HEK293T (cell line): ENCODE measurements around the gene RABL2B.

ENCODE experiments used
- CTCF ChIA-PET: fragments of 350-600 bp; formaldehyde crosslinking; extraction: SDS; loops from one replicate; lab custom pipeline; 2021; ENCODE audit warnings: antibody characterized with exemption, inconsistent platforms; lab: Yijun Ruan, JAX
- POLR2A ChIA-PET: fragments of 350-600 bp; formaldehyde crosslinking; extraction: SDS; loops from one replicate; lab custom pipeline; 2020; ENCODE audit warnings: antibody characterized with exemption, inconsistent platforms; lab: Yijun Ruan, JAX
- DNase-seq: peaks from one replicate; pipeline ENCODE4 v3.0.0; 2012; ENCODE audit warnings: mixed read lengths; ENCODE audit errors: extremely low spot score
- ARNT ChIP-seq: fragments of 450-650 bp; IDR thresholded peaks from 2 replicates; pipeline ENCODE4 v1.6.1; 2017; ENCODE audit warnings: mild to moderate bottlenecking
- BHLHE40 ChIP-seq: fragments of 450-650 bp; IDR thresholded peaks from 2 replicates; pipeline ENCODE4 v1.6.1; 2016; ENCODE audit warnings: mild to moderate bottlenecking, moderate library complexity, borderline replicate concordance
- CTBP1 ChIP-seq: fragments of 450-650 bp; IDR thresholded peaks from 2 replicates; pipeline ENCODE4 v1.6.1; 2016; ENCODE audit warnings: borderline replicate concordance
- ELF4 ChIP-seq: fragments of 450-650 bp; IDR thresholded peaks from 2 replicates; pipeline ENCODE4 v1.6.1; 2017; ENCODE audit warnings: antibody characterized with exemption
- FOXA1 ChIP-seq: fragments of 450-650 bp; IDR thresholded peaks from 2 replicates; pipeline ENCODE4 v1.6.1; 2016; ENCODE audit warnings: mild to moderate bottlenecking
- FOXK2 ChIP-seq: fragments of 450-650 bp; IDR thresholded peaks from 2 replicates; pipeline ENCODE4 v1.6.1; 2016; ENCODE audit warnings: mild to moderate bottlenecking
- FOXM1 ChIP-seq: fragments of 450-650 bp; IDR thresholded peaks from 2 replicates; pipeline ENCODE4 v1.6.1; 2017; ENCODE audit warnings: mild to moderate bottlenecking, borderline replicate concordance
- HDGF ChIP-seq: fragments of 450-650 bp; IDR thresholded peaks from 2 replicates; pipeline ENCODE4 v1.6.1; 2017; ENCODE audit warnings: antibody characterized with exemption, borderline replicate concordance
- L3MBTL2 ChIP-seq: fragments of 450-650 bp; conservative IDR thresholded peaks from 2 replicates; pipeline ENCODE4 v1.6.1; 2016; ENCODE audit warnings: mild to moderate bottlenecking
- LEF1 ChIP-seq: fragments of 450-650 bp; IDR thresholded peaks from 2 replicates; pipeline ENCODE4 v1.6.1; 2017; ENCODE audit warnings: mild to moderate bottlenecking, borderline replicate concordance
- NFRKB ChIP-seq: fragments of 450-650 bp; IDR thresholded peaks from 2 replicates; pipeline ENCODE4 v1.6.1; 2016; ENCODE audit warnings: mild to moderate bottlenecking, moderate library complexity
- SP1 ChIP-seq: fragments of 450-650 bp; IDR thresholded peaks from 2 replicates; pipeline ENCODE4 v1.6.1; 2017
- SUZ12 ChIP-seq: fragments of 450-650 bp; IDR thresholded peaks from 2 replicates; pipeline ENCODE4 v1.6.1; 2016; ENCODE audit warnings: mild to moderate bottlenecking
- TARDBP ChIP-seq: fragments of 450-650 bp; IDR thresholded peaks from 2 replicates; pipeline ENCODE4 v1.6.1; 2016
- ZNF384 ChIP-seq: fragments of 450-650 bp; IDR thresholded peaks from 2 replicates; pipeline ENCODE4 v1.6.1; 2016
- TF ChIP-seq, protein P1 (sequence below): fragments of 450-650 bp; IDR thresholded peaks from 2 replicates; pipeline ENCODE4 v1.6.1; 2016

The RABL2B gene

DNA sequence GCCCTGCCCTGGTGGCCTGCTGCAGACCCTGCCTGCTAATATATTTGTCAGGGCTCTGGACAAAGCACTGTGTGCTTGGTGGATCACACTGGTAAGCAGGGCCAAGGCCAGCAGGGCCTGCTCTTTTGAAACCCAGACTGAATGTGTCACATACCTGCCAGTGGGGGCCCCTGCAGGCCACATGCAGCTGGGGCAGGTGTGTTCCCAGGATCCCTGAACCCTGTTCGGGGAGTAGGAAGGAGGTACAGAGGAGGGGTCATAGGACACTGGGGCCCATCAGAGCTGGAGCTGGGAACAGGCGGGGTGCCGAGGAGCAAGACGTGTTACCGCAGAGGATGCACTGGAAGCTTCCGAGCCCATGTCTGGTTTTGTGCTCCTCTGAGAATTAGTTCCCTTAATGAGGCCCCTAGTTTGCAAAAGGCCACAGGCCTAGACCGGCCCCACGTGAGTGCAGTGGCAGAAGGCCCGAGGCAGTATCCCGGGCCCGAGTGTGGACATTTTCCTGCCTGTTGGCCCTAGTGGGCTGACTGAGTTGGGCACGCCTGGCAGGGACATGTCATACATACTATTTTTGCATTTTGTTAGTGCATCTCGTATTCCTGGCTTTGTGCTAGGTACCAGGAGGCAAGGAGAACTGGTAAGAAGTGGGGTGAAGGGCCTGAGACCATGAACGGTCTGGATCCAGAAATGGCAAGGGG, 56.6 kb downstream of the RABL2B start:
- POLR2A ChIA-PET: no interaction called here

DNA sequence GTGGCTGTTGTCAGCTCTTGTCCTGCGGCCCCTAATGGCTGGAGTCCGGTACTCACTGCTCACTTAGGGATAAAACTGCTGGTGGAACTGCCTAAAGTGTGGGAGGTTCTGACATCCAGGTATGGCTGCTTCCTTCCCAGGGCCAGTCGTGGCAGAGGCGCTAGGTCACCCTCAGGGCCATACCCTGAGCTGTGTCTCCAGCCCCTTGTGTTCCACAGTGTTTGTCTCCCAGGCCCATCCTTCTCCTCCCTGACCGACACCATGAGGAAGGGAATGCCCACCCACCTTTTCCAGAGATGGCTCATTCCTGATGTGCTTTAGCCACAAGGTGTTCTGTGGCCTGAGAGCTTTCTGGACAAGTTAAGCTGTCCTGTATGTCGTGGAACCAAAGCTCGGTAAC, 57.8 kb downstream of the RABL2B start:
- CTCF ChIA-PET: interaction anchor here (0.9 kb wide), 1 partner anchor 33 kb away, joined by 3 read pairs; no protein-coding TSS in a partner anchor
- TF ChIP-seq LEF1 (no peak), CTBP1 (no peak), ZNF384 (no peak), BHLHE40 (no peak), ELF4 (no peak), SP1 (no peak), FOXK2 (no peak), L3MBTL2 (no peak), TARDBP (no peak), ARNT (no peak), NFRKB (no peak), FOXA1 (no peak), FOXM1 (no peak), SUZ12 (no peak), HDGF (no peak)
- TF ChIP-seq, protein P1, sequence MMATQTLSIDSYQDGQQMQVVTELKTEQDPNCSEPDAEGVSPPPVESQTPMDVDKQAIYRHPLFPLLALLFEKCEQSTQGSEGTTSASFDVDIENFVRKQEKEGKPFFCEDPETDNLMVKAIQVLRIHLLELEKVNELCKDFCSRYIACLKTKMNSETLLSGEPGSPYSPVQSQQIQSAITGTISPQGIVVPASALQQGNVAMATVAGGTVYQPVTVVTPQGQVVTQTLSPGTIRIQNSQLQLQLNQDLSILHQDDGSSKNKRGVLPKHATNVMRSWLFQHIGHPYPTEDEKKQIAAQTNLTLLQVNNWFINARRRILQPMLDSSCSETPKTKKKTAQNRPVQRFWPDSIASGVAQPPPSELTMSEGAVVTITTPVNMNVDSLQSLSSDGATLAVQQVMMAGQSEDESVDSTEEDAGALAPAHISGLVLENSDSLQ: no peak
- no peak for DNase-seq
- POLR2A ChIA-PET: no interaction called here

More for the DNA sequence above, 56.6 kb downstream of the RABL2B start:
- CTCF ChIA-PET: no interaction called here
- no peak for DNase-seq
- TF ChIP-seq HDGF (no peak), CTBP1 (no peak), TARDBP (no peak), FOXK2 (no peak), BHLHE40 (no peak), FOXA1 (no peak), ARNT (no peak), LEF1 (no peak), SP1 (no peak), FOXM1 (no peak), ZNF384 (no peak), NFRKB (no peak), L3MBTL2 (no peak), SUZ12 (no peak), ELF4 (no peak)
- TF ChIP-seq, protein P1: no peak

DNA sequence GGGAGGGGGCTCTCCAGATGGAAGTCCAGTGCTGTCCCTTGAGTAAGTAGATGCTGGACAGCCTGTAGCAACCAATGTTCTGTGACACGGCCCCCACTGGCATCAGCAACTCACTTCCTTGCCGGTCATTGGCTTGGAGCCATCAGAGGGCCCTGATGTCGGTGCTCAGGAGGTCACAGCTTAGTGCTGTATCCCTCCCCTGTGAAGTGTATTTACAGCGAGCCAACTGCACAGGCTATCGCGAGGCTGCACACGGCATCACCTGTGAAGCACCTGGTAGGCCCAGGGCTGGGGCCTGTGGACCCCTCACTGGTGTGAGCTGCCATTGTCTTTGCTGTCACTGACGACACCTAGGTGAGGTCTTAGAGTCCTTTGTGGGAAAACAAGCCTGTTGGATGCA, 58.8 kb downstream of the RABL2B start:
- DNase-seq: no peak
- ChIA-PET CTCF (interaction anchor here (0.9 kb wide), 1 partner anchor 32 kb away, joined by 3 read pairs; no protein-coding TSS in a partner anchor), POLR2A (no interaction called here)

DNA sequence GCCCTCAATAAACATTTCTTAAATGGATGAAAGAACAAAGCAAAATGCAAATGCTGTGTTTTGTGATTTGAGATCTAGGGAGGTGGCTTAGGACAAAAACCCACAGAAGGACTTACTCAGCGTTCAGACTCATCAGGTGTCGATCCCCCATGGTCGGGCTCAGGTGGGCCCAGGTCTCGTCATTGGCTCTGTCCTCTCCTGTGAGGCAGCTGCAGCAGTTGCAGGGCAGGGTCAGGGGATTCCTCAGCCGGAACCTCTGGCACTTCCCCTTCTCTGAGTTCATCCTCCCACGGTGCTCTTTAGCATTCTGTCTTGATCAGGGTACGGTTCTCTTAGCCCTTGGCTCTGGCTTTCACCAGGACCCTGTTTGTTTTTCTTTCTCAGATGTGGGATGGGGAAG, 59.4 kb downstream of the RABL2B start:
- no peak for DNase-seq
- ChIA-PET POLR2A (no interaction called here), CTCF (no interaction called here)
- TF ChIP-seq FOXK2: no peak
- no peak for TF ChIP-seq HDGF
- no peak for TF ChIP-seq ZNF384
- no peak for TF ChIP-seq ELF4
- TF ChIP-seq BHLHE40: no peak
- no peak for TF ChIP-seq TARDBP
- TF ChIP-seq FOXA1: no peak
- TF ChIP-seq, protein P1: no peak
- no peak for TF ChIP-seq SP1
- TF ChIP-seq LEF1: no peak
- no peak for TF ChIP-seq CTBP1
- no peak for TF ChIP-seq L3MBTL2

More for the DNA sequence above, 58.8 kb downstream of the RABL2B start:
- TF ChIP-seq LEF1 (no peak), TARDBP (no peak), ZNF384 (no peak), ARNT (no peak), SP1 (no peak), NFRKB (no peak), CTBP1 (no peak), HDGF (no peak), BHLHE40 (no peak), FOXA1 (no peak), FOXK2 (no peak), SUZ12 (no peak), L3MBTL2 (no peak), ELF4 (no peak), FOXM1 (no peak)
- TF ChIP-seq, protein P1: no peak

DNA sequence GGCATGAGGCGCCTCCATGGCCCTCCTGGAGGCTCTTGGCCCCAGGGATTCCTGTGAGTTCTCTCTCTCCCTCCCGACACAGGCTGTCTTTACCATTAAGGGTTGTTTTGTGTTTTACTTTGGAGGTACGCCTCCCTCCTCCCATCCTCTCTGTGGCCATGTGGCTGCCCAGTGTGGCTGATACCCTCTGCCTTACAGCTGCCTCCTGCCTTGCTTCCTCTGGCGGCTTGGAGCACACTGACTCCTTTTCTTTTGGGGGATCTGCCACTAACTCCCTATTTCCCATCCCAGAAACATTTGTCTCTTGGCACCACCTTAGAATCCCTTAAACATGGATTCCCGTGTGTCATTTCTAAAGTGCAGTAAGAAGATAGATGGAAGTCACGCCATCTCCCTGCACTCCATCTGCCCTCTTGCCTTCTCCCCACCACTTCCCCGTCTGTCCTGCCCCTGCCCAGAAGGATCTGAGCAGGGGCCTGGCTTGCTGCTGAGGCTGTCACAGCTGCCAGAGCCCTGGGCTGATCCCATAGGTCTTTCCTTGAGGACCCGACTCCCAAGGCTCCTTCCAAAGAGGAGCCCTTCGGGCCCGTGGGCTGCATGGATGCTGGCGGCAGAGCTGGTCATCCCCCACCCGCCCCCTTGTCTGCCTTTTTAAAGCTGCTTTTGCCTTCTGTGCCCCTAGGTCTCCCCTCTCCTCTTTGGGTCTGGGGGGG, 60.6 kb downstream of the RABL2B start:
- DNase-seq: no peak
- ChIA-PET CTCF (no interaction called here), POLR2A (interaction anchor here (1.2 kb wide), 1 partner anchor 9 kb away, joined by 4 read pairs; no protein-coding TSS in a partner anchor)
- TF ChIP-seq TARDBP: no peak
- TF ChIP-seq SUZ12: no peak
- TF ChIP-seq CTBP1: no peak
- TF ChIP-seq LEF1: no peak
- no peak for TF ChIP-seq FOXK2
- no peak for TF ChIP-seq NFRKB
- TF ChIP-seq ARNT: no peak
- TF ChIP-seq ZNF384: no peak
- TF ChIP-seq HDGF: no peak
- TF ChIP-seq FOXM1: no peak
- no peak for TF ChIP-seq L3MBTL2
